Osteoblast (primary cell): ENCODE measurements around the gene HNRNPM. TPM values are rescaled to one million over a fixed set of nuclear protein-coding genes. Genes with fewer than 3 reads are reported as not detected.
A peak's percentile ranks its signal among the peaks of the same experiment; 100 is the strongest.

ENCODE experiments used
- DNase-seq: peaks from one replicate; pipeline ENCODE4 v3.0.0; 2011; ENCODE audit warnings: low spot score, mixed read lengths; ENCODE audit not compliant: insufficient read length; ENCODE audit errors: missing footprints
- H2AFZ ChIP-seq: 2 replicates; pipeline ENCODE4 v1.6.0; 2011; ENCODE audit warnings: mild to moderate bottlenecking, low read length
- H3K27ac ChIP-seq: 2 replicates; pipeline ENCODE4 v1.5.1; 2011; ENCODE audit warnings: mild to moderate bottlenecking, low read depth, low read length, moderate library complexity
- H3K27me3 ChIP-seq: 2 replicates; pipeline ENCODE4 v1.6.0; 2012; ENCODE audit warnings: mild to moderate bottlenecking, control low read depth, inconsistent platforms, low read length, moderate library complexity; ENCODE audit not compliant: insufficient read depth
- H3K36me3 ChIP-seq: 2 replicates; pipeline ENCODE4 v1.5.1; 2011; ENCODE audit warnings: mild to moderate bottlenecking, low read length, control low read depth, moderate library complexity; ENCODE audit not compliant: insufficient read depth
- H3K4me1 ChIP-seq: 2 replicates; pipeline ENCODE4 v1.5.1; 2011; ENCODE audit warnings: mild to moderate bottlenecking, low read length, control low read depth, moderate library complexity; ENCODE audit not compliant: insufficient read depth
- H3K4me2 ChIP-seq: 2 replicates; pipeline ENCODE4 v1.6.0; 2011; ENCODE audit warnings: mild to moderate bottlenecking, low read length; ENCODE audit not compliant: insufficient read depth
- H3K4me3 ChIP-seq: fragments of 200-600 bp; sonication (generic); 3 replicates; pipeline ENCODE4 v1.5.1; 2012; ENCODE audit warnings: mild to moderate bottlenecking, low read length, inconsistent platforms; ENCODE audit not compliant: insufficient read depth
- H3K79me2 ChIP-seq: 2 replicates; pipeline ENCODE4 v1.6.0; 2012; ENCODE audit warnings: mild to moderate bottlenecking, low read length, control low read depth, inconsistent platforms; ENCODE audit not compliant: insufficient read depth
- H3K9me3 ChIP-seq: 2 replicates; pipeline ENCODE4 v1.5.1; 2011; ENCODE audit warnings: low read depth, low read length, control low read depth
- H4K20me1 ChIP-seq: 2 replicates; pipeline ENCODE4 v1.6.0; 2012; ENCODE audit warnings: mild to moderate bottlenecking, low read length, control low read depth; ENCODE audit not compliant: insufficient read depth
- CTCF ChIP-seq: IDR thresholded peaks from 2 replicates; pipeline ENCODE4 v1.5.1; 2011; ENCODE audit warnings: mild to moderate bottlenecking, low read depth, low read length, moderate library complexity; ENCODE audit errors: extremely low read depth
- total RNA-seq: library from RNA; depleted of rRNA; stranded (reverse); fragments of >200 nt; gene quantifications from 2 replicates; pipeline ENCODE4 v1.2.3, GENCODE V29; 2012

HNRNPM gene
- total RNA-seq, 1 donor: 39.4 TPM

DNA sequence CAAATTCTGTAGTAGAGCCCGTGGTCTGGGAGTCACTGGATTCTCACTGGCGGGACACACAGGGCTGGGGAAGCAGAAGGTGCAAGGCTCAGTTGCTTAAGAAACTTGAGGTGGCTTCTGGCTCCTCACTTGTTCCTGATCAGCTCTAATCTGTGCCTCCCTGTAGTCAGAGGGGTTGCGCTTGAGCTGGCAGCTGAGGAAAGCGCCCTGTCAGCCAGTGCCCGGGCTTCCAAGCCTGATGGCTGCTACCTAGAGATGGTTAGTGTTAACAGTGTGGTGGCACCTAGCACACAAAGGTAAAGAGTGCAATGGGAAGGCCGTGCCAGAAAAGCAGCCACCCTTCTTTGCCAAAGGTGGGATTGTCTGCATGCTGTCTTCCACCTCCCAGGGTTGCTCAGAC, 8.8 kb downstream of the HNRNPM start:
- Histone ChIP-seq H3K27ac (no peak overlapping the region), H4K20me1 (peaks cover 92% of the 10 kb centered on the region), H3K4me1 (peaks cover 23% of the 10 kb centered on the region), H3K27me3 (no peaks in the 10 kb centered on the region), H3K9me3 (no peaks in the 10 kb centered on the region), H3K79me2 (peaks cover 98% of the 10 kb centered on the region), H3K36me3 (peaks cover 35% of the 10 kb centered on the region), H3K4me3 (no peak overlapping the region), H3K4me2 (no peak overlapping the region), H2AFZ (no peak overlapping the region)
- TF ChIP-seq CTCF: no peak
- DNase-seq: no peak

DNA sequence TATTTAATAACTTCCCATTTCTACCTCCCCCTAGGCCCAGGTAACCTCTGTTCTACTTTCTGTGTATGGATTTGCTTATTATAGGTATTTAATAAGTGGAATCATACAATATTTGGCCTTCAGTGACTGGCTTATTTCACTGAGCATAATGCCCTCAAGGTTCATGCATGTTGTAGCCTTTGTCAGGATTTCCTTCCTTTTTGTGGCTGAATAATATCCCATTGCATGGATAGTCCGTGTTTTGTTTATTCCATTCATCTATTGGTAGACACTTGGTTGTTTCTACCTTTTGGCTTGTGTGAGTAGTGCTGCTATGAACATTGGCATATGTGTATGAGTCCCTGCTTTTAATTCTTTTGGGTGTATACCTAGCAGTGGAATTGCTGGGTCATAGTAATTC, 9.4 kb downstream of the HNRNPM start:
- peaks cover 98% of the 10 kb centered on the region for H3K79me2 ChIP-seq
- H3K4me1 ChIP-seq: peaks cover 29% of the 10 kb centered on the region
- H3K4me2 ChIP-seq: no peak overlapping the region
- TF ChIP-seq CTCF: no peak
- H3K27ac ChIP-seq: no peak overlapping the region
- no peaks in the 10 kb centered on the region for H3K9me3 ChIP-seq
- no peak for DNase-seq
- H2AFZ ChIP-seq: no peak overlapping the region
- peaks cover 92% of the 10 kb centered on the region for H4K20me1 ChIP-seq
- H3K27me3 ChIP-seq: no peaks in the 10 kb centered on the region
- H3K4me3 ChIP-seq: no peak overlapping the region
- peaks cover 35% of the 10 kb centered on the region for H3K36me3 ChIP-seq

DNA sequence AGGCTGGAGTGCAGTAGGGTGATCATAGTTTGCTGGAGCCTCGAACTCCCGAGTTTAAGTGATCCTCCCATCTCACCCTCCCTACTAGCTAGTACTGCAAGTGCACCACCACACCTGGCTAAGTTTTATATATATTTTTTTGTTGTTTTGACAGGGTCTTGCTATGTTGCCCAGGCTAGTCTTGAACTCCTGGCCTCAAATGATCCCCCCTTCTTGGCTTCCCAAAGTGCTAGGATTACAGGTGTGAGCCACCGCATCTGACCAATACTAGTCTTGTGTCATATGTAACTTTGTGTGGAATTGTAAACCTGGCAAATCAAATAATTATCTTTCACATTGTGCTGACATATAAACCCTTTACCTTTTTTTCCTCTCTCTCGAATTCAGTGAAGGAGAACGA, 10.2 kb downstream of the HNRNPM start:
- Histone ChIP-seq H3K27ac (no peak overlapping the region), H4K20me1 (peaks cover 92% of the 10 kb centered on the region), H3K4me1 (peaks cover 37% of the 10 kb centered on the region), H3K9me3 (no peaks in the 10 kb centered on the region), H3K27me3 (no peaks in the 10 kb centered on the region), H3K4me2 (no peak overlapping the region), H2AFZ (no peak overlapping the region), H3K79me2 (peaks cover 96% of the 10 kb centered on the region), H3K36me3 (peaks cover 33% of the 10 kb centered on the region), H3K4me3 (no peak overlapping the region)
- DNase-seq: no peak
- no peak for TF ChIP-seq CTCF

- Histone ChIP-seq H3K36me3 (peaks cover 32% of the 10 kb centered on the region), H3K4me3 (no peak overlapping the region), H2AFZ (no peak overlapping the region), H3K4me2 (no peak overlapping the region), H3K27me3 (no peaks in the 10 kb centered on the region), H3K4me1 (peaks cover 46% of the 10 kb centered on the region), H3K9me3 (no peaks in the 10 kb centered on the region), H3K27ac (no peak overlapping the region), H3K79me2 (peaks cover 97% of the 10 kb centered on the region), H4K20me1 (peaks cover 97% of the 10 kb centered on the region)
- peak; percentile 17 for TF ChIP-seq CTCF
- DNase-seq: no peak
These were observed 11.3 kb downstream of the HNRNPM start for GRCh38 chr19:8456064-8456463.
